DND-41 (cell line): ENCODE results near the gene TEDC1.

Experiments used
- ATAC-seq: fragments of 200-7000 bp; cut with Tn5 transposase; 3 replicates; pipeline ENCODE4 v1.9.1; 2021; ENCODE audit warnings: low read depth; ENCODE audit not compliant: insufficient read depth
- DNase-seq: peaks from one replicate; pipeline ENCODE4 v3.0.0-alpha.2; 2020
- H2AFZ ChIP-seq: 2 replicates; pipeline ENCODE4 v1.6.0; 2012; ENCODE audit warnings: low read depth, low read length
- H3K27ac ChIP-seq: 2 replicates; pipeline ENCODE4 v1.5.1; 2012; ENCODE audit warnings: low read length, inconsistent platforms
- H3K27me3 ChIP-seq: fragments of 200-600 bp; sonication (generic); 2 replicates; pipeline ENCODE4 v1.6.0; 2012; ENCODE audit warnings: low read length, mild to moderate bottlenecking, inconsistent platforms; ENCODE audit not compliant: insufficient read depth, poor library complexity
- H3K36me3 ChIP-seq: 2 replicates; pipeline ENCODE4 v1.5.1; 2012; ENCODE audit warnings: low read length, inconsistent platforms; ENCODE audit not compliant: insufficient read depth
- H3K4me1 ChIP-seq: 2 replicates; pipeline ENCODE4 v1.5.1; 2012; ENCODE audit warnings: mild to moderate bottlenecking, low read length; ENCODE audit not compliant: insufficient read depth
- H3K4me2 ChIP-seq: 2 replicates; pipeline ENCODE4 v1.6.0; 2012; ENCODE audit warnings: mild to moderate bottlenecking, moderate library complexity, low read length, inconsistent platforms; ENCODE audit not compliant: insufficient read depth
- H3K4me3 ChIP-seq, 2 experiments: fragments of 200-600 bp in 1 of 2; shearing (Covaris generic) in 1 of 2; 2 replicates each; pipeline ENCODE4 v1.5.1; 2012 to 2016; ENCODE audit warnings: inconsistent platforms in 2 of 2, low read length in 2 of 2, mild to moderate bottlenecking in 2 of 2, low read depth in 1 of 2, moderate library complexity in 1 of 2
- H3K79me2 ChIP-seq: 2 replicates; pipeline ENCODE4 v1.6.0; 2012; ENCODE audit warnings: low read length, inconsistent platforms; ENCODE audit not compliant: insufficient read depth
- H3K9ac ChIP-seq: 2 replicates; pipeline ENCODE4 v1.6.0; 2012; ENCODE audit warnings: low read depth, mild to moderate bottlenecking, inconsistent platforms, low read length, moderate library complexity
- H3K9me3 ChIP-seq: 2 replicates; pipeline ENCODE4 v1.5.1; 2012; ENCODE audit warnings: low read length, moderate library complexity, mild to moderate bottlenecking, inconsistent platforms; ENCODE audit not compliant: insufficient read depth, severe bottlenecking
- H4K20me1 ChIP-seq: 2 replicates; pipeline ENCODE4 v1.6.0; 2012; ENCODE audit warnings: low read length; ENCODE audit not compliant: insufficient read depth
- CTCF ChIP-seq: IDR thresholded peaks from 2 replicates; pipeline ENCODE4 v1.5.1; 2012; ENCODE audit warnings: borderline replicate concordance, low read length, moderate library complexity, mild to moderate bottlenecking; ENCODE audit not compliant: poor library complexity, severe bottlenecking; ENCODE audit errors: extremely low read depth
- EZH2 ChIP-seq: IDR thresholded peaks from 3 replicates; pipeline ENCODE4 v1.6.1; 2012; ENCODE audit warnings: borderline replicate concordance, low read depth, mild to moderate bottlenecking, moderate library complexity, low read length, inconsistent platforms; ENCODE audit not compliant: severe bottlenecking

The TEDC1 gene

GRCh38 chr14:105469456-105470349 is 21.3 kb upstream of the TEDC1 start:
- Histone ChIP-seq H3K27ac (no peak overlapping the region), H3K4me1 (peaks cover 12% of the 10 kb centered on the region), H3K4me3 (no peak overlapping the region)

GRCh38 chr14:105470350-105471296 is 20.4 kb upstream of the TEDC1 start:
- DNase-seq, result no peak
- H3K4me2 ChIP-seq, result no peak overlapping the region

More at GRCh38 chr14:105469456-105470349, 21.3 kb upstream of the TEDC1 start:
- H3K9ac ChIP-seq, result no peak overlapping the region
- no peak overlapping the region for H3K4me2 ChIP-seq
- H3K9me3 ChIP-seq, result no peaks in the 10 kb centered on the region
- H3K79me2 ChIP-seq, result no peaks in the 10 kb centered on the region
- TF ChIP-seq CTCF, result no peak
- TF ChIP-seq EZH2, result no peak
- H4K20me1 ChIP-seq, result peaks cover 51% of the 10 kb centered on the region
- peaks cover 51% of the 10 kb centered on the region for H3K36me3 ChIP-seq
- H2AFZ ChIP-seq, result no peak overlapping the region
- no peak for DNase-seq
- ATAC-seq, result no peak
- no peaks in the 10 kb centered on the region for H3K27me3 ChIP-seq

GRCh38 chr14:105471297-105471821 is 19.7 kb upstream of the TEDC1 start:
- peaks cover 45% of the 10 kb centered on the region for H4K20me1 ChIP-seq
- TF ChIP-seq CTCF (peak; percentile 5), EZH2 (no peak)
- H2AFZ ChIP-seq, result no peak overlapping the region
- H3K4me1 ChIP-seq, result peaks cover 19% of the 10 kb centered on the region
- no peaks in the 10 kb centered on the region for H3K79me2 ChIP-seq
- H3K27ac ChIP-seq, result no peak overlapping the region
- no peak for DNase-seq
- no peaks in the 10 kb centered on the region for H3K27me3 ChIP-seq
- ATAC-seq, result 0 out of 3 replicates have a peak, but pooled peaks have one; percentile 7
- H3K9ac ChIP-seq, result no peak overlapping the region
- no peaks in the 10 kb centered on the region for H3K9me3 ChIP-seq
- peaks cover 34% of the 10 kb centered on the region for H3K36me3 ChIP-seq
- no peak overlapping the region for H3K4me3 ChIP-seq
- no peak overlapping the region for H3K4me2 ChIP-seq

More at GRCh38 chr14:105470350-105471296, 20.4 kb upstream of the TEDC1 start:
- H3K27me3 ChIP-seq, result no peaks in the 10 kb centered on the region
- H3K9ac ChIP-seq, result no peak overlapping the region
- no peak overlapping the region for H3K4me3 ChIP-seq
- peaks cover 47% of the 10 kb centered on the region for H4K20me1 ChIP-seq
- no peak overlapping the region for H2AFZ ChIP-seq
- H3K9me3 ChIP-seq, result no peaks in the 10 kb centered on the region
- peaks cover 42% of the 10 kb centered on the region for H3K36me3 ChIP-seq
- no peaks in the 10 kb centered on the region for H3K79me2 ChIP-seq
- peaks cover 19% of the 10 kb centered on the region for H3K4me1 ChIP-seq
- H3K27ac ChIP-seq, result no peak overlapping the region
- TF ChIP-seq CTCF (no peak), EZH2 (no peak)
- ATAC-seq, result no peak
